Caco-2 (cell line): ENCODE data around the gene DNER. TPM values are rescaled to one million over a fixed set of nuclear protein-coding genes. Genes with fewer than 3 reads are reported as not detected.

Experiments
- BruUV-seq: library from RNA; stranded (reverse); fragments of 400-500 nt; replicated peaks from 2 replicates; lab custom pipeline; 2021; lab: Mats Ljungman, UMichigan
- CTCF ChIA-PET: fragments of 300-600 bp; sonication (Branson Sonifier 250); formaldehyde crosslinking; loops from one replicate; lab custom pipeline; 2022; ENCODE audit warnings: antibody characterized with exemption; lab: Charles Lee
- POLR2A ChIA-PET: fragments of 300-600 bp; sonication (Branson Sonifier 250); formaldehyde crosslinking; loops from one replicate; lab custom pipeline; 2022; ENCODE audit warnings: antibody characterized with exemption; lab: Charles Lee
- DNase-seq, 2 experiments: peaks; one replicate each; pipeline versions ENCODE4 v3.0.0 to v3.0.0-alpha.2; 2020 to 2022
- H3K27me3 ChIP-seq: replicated peaks from 2 replicates; pipeline ENCODE4 v1.6.0; 2011; ENCODE audit warnings: low read length; ENCODE audit not compliant: control insufficient read depth, insufficient read depth
- H3K36me3 ChIP-seq: 2 replicates; pipeline ENCODE4 v1.5.1; 2011; ENCODE audit warnings: low read length; ENCODE audit not compliant: control insufficient read depth, insufficient read depth
- H3K4me1 ChIP-seq: fragments of 250-450 bp; sonication (Bioruptor Pico); 2 replicates; pipeline ENCODE4 v1.5.1; 2020; ENCODE audit warnings: mild to moderate bottlenecking
- H3K4me3 ChIP-seq: 2 replicates; pipeline ENCODE4 v1.5.1; 2011; ENCODE audit warnings: low read depth, mild to moderate bottlenecking, control low read depth, low read length
- H3K9me3 ChIP-seq: fragments of 250-450 bp; sonication (Bioruptor Pico); 2 replicates; pipeline ENCODE4 v1.5.1; 2020; ENCODE audit warnings: mild to moderate bottlenecking, moderate library complexity
- H3K27ac Mint-ChIP-seq: one replicate; pipeline ENCODE4 v1.8.0; 2022; ENCODE audit warnings: mixed read lengths; ENCODE audit not compliant: unreplicated experiment
- H3K27me3 Mint-ChIP-seq: one replicate; pipeline ENCODE4 v1.8.0; 2022; ENCODE audit warnings: mixed read lengths; ENCODE audit not compliant: insufficient read depth, unreplicated experiment
- H3K36me3 Mint-ChIP-seq: one replicate; pipeline ENCODE4 v1.8.0; 2022; ENCODE audit warnings: mild to moderate bottlenecking, mixed read lengths; ENCODE audit not compliant: insufficient read depth, unreplicated experiment
- H3K4me1 Mint-ChIP-seq: one replicate; pipeline ENCODE4 v1.8.0; 2022; ENCODE audit warnings: low read depth, mixed read lengths; ENCODE audit not compliant: unreplicated experiment
- H3K4me3 Mint-ChIP-seq: one replicate; pipeline ENCODE4 v1.8.0; 2022; ENCODE audit warnings: mild to moderate bottlenecking, moderate library complexity, mixed read lengths; ENCODE audit not compliant: unreplicated experiment
- H3K9me3 Mint-ChIP-seq: one replicate; pipeline ENCODE4 v1.8.0; 2022; ENCODE audit warnings: mixed read lengths; ENCODE audit not compliant: unreplicated experiment
- intact Hi-C: fragments of 100-400 bp; cut with micrococcal nuclease; formaldehyde crosslinking; loops from one replicate; pipeline ENCODE4 v1.10.0; 2022; ENCODE audit not compliant: unreplicated experiment
- total RNA-seq: library from RNA; stranded (reverse); gene quantifications from 2 replicates; pipeline ENCODE4 v1.2.3, GENCODE V29; 2022
- TF ChIP-seq, protein P1 (sequence below), 2 experiments: fragments of 200-600 bp in 1 of 2; IDR thresholded peaks; 1 replicate in 1 of 2; 2 replicates in 1 of 2; pipeline versions ENCODE4 v1.5.1 to v1.8.0; 2011 to 2022; ENCODE audit warnings: antibody characterized with exemption in 1 of 2, control low read depth in 1 of 2, inconsistent platforms in 1 of 2, low read depth in 1 of 2, low read length in 1 of 2, mild to moderate bottlenecking in 1 of 2, moderate library complexity in 1 of 2; ENCODE audit not compliant: insufficient read depth in 1 of 2, severe bottlenecking in 1 of 2, unreplicated experiment in 1 of 2

Gene DNER
- total RNA-seq, 1 experiment from 2014 or later = not detected

GRCh38 chr2:229350117-229350805, 364.1 kb downstream of the DNER start:
- Histone ChIP-seq H3K9me3 (no peaks in the 10 kb centered on the region), H3K4me3 (no peak overlapping the region), H3K4me1 (no peaks in the 10 kb centered on the region), H3K27me3 (no peaks in the 10 kb centered on the region), H3K36me3 (no peaks in the 10 kb centered on the region)
- CTCF ChIA-PET = no interaction called here
- no peak overlapping the region for H3K27ac Mint-ChIP-seq
- H3K9me3 Mint-ChIP-seq = peaks cover 7% of the 10 kb centered on the region
- intact Hi-C loops = no loop called here
- no peaks in the 10 kb centered on the region for H3K4me1 Mint-ChIP-seq
- H3K4me3 Mint-ChIP-seq = no peak overlapping the region
- DNase-seq = no peak
- TF ChIP-seq, protein P1, sequence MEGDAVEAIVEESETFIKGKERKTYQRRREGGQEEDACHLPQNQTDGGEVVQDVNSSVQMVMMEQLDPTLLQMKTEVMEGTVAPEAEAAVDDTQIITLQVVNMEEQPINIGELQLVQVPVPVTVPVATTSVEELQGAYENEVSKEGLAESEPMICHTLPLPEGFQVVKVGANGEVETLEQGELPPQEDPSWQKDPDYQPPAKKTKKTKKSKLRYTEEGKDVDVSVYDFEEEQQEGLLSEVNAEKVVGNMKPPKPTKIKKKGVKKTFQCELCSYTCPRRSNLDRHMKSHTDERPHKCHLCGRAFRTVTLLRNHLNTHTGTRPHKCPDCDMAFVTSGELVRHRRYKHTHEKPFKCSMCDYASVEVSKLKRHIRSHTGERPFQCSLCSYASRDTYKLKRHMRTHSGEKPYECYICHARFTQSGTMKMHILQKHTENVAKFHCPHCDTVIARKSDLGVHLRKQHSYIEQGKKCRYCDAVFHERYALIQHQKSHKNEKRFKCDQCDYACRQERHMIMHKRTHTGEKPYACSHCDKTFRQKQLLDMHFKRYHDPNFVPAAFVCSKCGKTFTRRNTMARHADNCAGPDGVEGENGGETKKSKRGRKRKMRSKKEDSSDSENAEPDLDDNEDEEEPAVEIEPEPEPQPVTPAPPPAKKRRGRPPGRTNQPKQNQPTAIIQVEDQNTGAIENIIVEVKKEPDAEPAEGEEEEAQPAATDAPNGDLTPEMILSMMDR (IDR thresholded peaks at IDR 0.05; ENCODE audit: insufficient read depth in 1 of 2, low read depth in 1 of 2, low read length in 1 of 2, severe bottlenecking in 1 of 2, unreplicated experiment in 1 of 2) = no peak
- POLR2A ChIA-PET = no interaction called here
- BruUV-seq = no TSS peak
- H3K27me3 Mint-ChIP-seq = peaks cover 6% of the 10 kb centered on the region
- no peaks in the 10 kb centered on the region for H3K36me3 Mint-ChIP-seq

GRCh38 chr2:229348128-229348527, 366.2 kb downstream of the DNER start:
- Mint-ChIP-seq H3K9me3 (peaks cover 7% of the 10 kb centered on the region), H3K4me3 (no peak overlapping the region), H3K27me3 (peaks cover 8% of the 10 kb centered on the region), H3K36me3 (no peaks in the 10 kb centered on the region), H3K4me1 (no peaks in the 10 kb centered on the region), H3K27ac (no peak overlapping the region)
- Histone ChIP-seq H3K27me3 (no peaks in the 10 kb centered on the region), H3K9me3 (no peaks in the 10 kb centered on the region), H3K4me1 (no peaks in the 10 kb centered on the region), H3K4me3 (no peak overlapping the region), H3K36me3 (no peaks in the 10 kb centered on the region)
- TF ChIP-seq, protein P1 (IDR thresholded peaks at IDR 0.05; ENCODE audit: insufficient read depth in 1 of 2, low read depth in 1 of 2, low read length in 1 of 2, severe bottlenecking in 1 of 2, unreplicated experiment in 1 of 2) = no peak
- DNase-seq = no peak
- intact Hi-C loops = no loop called here
- ChIA-PET CTCF (no interaction called here), POLR2A (no interaction called here)
- no TSS peak for BruUV-seq

DNA sequence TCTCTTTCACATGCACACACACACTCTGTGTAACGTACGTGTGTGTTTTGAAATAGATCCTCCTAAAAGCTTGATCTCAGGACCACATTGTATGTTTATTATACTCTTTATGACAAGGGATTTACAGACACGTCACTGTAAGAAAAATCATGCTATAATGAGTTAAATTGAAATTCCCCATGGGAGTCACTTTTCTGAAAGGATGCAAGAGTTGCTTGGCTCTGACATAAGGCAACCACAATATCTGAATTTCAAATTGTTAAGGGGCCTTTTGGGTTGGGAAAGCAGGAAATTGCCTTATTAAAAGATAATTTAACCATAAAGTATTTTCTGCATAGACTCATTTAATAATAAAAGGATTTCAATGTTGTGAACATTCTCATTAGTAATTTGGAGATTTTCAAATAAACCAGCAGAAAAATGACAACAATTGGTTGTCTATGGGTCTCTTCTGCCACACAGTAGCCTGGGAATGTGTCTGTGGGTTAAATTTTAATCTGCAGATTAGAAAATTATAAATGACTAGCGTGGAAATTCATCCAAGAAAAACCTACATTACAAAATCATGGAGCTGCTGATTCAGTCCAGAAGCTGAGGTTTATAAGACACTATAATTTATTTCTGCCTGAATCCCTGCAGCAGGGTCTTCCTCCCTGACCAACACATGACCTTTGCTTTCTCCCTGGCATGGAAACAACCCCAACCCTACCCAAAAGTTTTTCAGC, 367.4 kb downstream of the DNER start:
- no peaks in the 10 kb centered on the region for H3K4me1 Mint-ChIP-seq
- peaks cover 7% of the 10 kb centered on the region for H3K9me3 Mint-ChIP-seq

More for the DNA sequence above, 367.4 kb downstream of the DNER start:
- Histone ChIP-seq H3K4me1 (no peaks in the 10 kb centered on the region), H3K27me3 (no peaks in the 10 kb centered on the region), H3K9me3 (no peaks in the 10 kb centered on the region), H3K4me3 (no peak overlapping the region), H3K36me3 (no peaks in the 10 kb centered on the region)
- no peak for DNase-seq
- no TSS peak for BruUV-seq
- TF ChIP-seq, protein P1 (IDR thresholded peaks at IDR 0.05; ENCODE audit: insufficient read depth in 1 of 2, low read depth in 1 of 2, low read length in 1 of 2, severe bottlenecking in 1 of 2, unreplicated experiment in 1 of 2) = no peak
- Mint-ChIP-seq H3K27me3 (peaks cover 8% of the 10 kb centered on the region), H3K36me3 (no peaks in the 10 kb centered on the region), H3K4me3 (no peak overlapping the region), H3K27ac (no peak overlapping the region)
- intact Hi-C loops = no loop called here
- POLR2A ChIA-PET = no interaction called here
- CTCF ChIA-PET = no interaction called here
